Measurements from ENCODE around the gene TSKS. TPM values are rescaled to one million over a fixed set of nuclear protein-coding genes. Genes with fewer than 3 reads are reported as not detected.

TSKS gene
- total RNA-seq (2014; rRNA removed; shearing (Covaris generic)) (not detected in 2 replicates), total RNA-seq (2022) (not detected in 2 replicates), Bru-seq, nascent RNA (not detected), BruChase-seq, experiment 1, labeled RNA remaining after a 6-hour chase (percentile 6 among the genes with signal in this experiment), BruChase-seq, experiment 2, labeled RNA remaining after a 2-hour chase (percentile 5 among the genes with signal in this experiment)
- long read RNA-seq: 0 reads

GRCh38 chr19:49763230-49763629, at the start of gene TSKS:
Gene TSKS (minus strand): TSS chr19:49763306. CDS start chr19:49763247, 59 bp downstream.
- ChIA-PET CTCF (ENCODE audit: unreplicated experiment) (no interaction called here), POLR2A (interaction anchor here (0.5 kb wide), 1 partner anchor 56 kb away, joined by 6 read pairs; no protein-coding TSS in a partner anchor)
- H3K4me3 ChIP-seq (ENCODE audit: low read depth, low read length, poor library complexity, severe bottlenecking): no peak within 1 kb of the TSS
- H3K79me2 ChIP-seq (ENCODE audit: insufficient read depth, low read depth, low read length): peaks cover 11% of the 10 kb centered on the region; the same call in 1 of the 2 replicates
- H3K27ac ChIP-seq (ENCODE audit: low read depth, low read length, poor library complexity, severe bottlenecking): no peak within 1 kb of the TSS
- TF ChIP-seq CTCF (conservative IDR thresholded peaks at IDR 0.05; ENCODE audit: low read length) (no peak), EZH2phosphoT487 (IDR thresholded peaks at IDR 0.05; ENCODE audit: borderline replicate concordance, low read depth, low read length) (no peak)
- H4K20me1 ChIP-seq (ENCODE audit: insufficient read depth, low read length): 0 out of 2 replicates have a peak, but pooled peaks cover 3% of the 10 kb centered on the region
- H3K4me1 ChIP-seq (ENCODE audit: insufficient read depth, low read length, poor library complexity, severe bottlenecking): peaks cover 15% of the 10 kb centered on the region
- intact Hi-C loops (cut with micrococcal nuclease; ENCODE audit: unreplicated experiment): loop anchor here (10.0 kb wide), 1 partner anchor 268 kb away; the partner anchor contains the start of gene RPS11
- no peaks in the 10 kb centered on the region for H3K36me3 ChIP-seq (ENCODE audit: insufficient read depth, low read length)
- DNase-seq (ENCODE audit: low spot score): no peak
- H3K9me3 ChIP-seq (ENCODE audit: low read length): no peaks in the 10 kb centered on the region
- BruUV-seq (replicated peaks): no TSS peak
- H2AFZ ChIP-seq (ENCODE audit: low read length): 0 out of 2 replicates have a peak within 1 kb of the TSS, but pooled peaks have one; percentile 39
- H3K4me2 ChIP-seq (ENCODE audit: low read length): no peak within 1 kb of the TSS
- H3K9me2 ChIP-seq (ENCODE audit: insufficient read depth, low read length): no peaks in the 10 kb centered on the region

- intact Hi-C loops (cut with micrococcal nuclease; ENCODE audit: unreplicated experiment): loop anchor here (2.0 kb wide), 2 partner anchors 54 to 64 kb away; partner anchors contain the start of genes AKT1S1, PNKP and TBC1D17
- Histone ChIP-seq H3K36me3 (ENCODE audit: insufficient read depth, low read length) (peaks cover 5% of the 10 kb centered on the region; the same call in 1 of the 2 replicates), H3K9me2 (ENCODE audit: insufficient read depth, low read length) (no peaks in the 10 kb centered on the region), H3K4me2 (ENCODE audit: low read length) (peak overlapping the region; percentile 85), H3K79me2 (ENCODE audit: insufficient read depth, low read depth, low read length) (no peaks in the 10 kb centered on the region), H2AFZ (ENCODE audit: low read length) (peak overlapping the region; percentile 76), H4K20me1 (ENCODE audit: insufficient read depth, low read length) (no peaks in the 10 kb centered on the region), H3K9me3 (ENCODE audit: low read length) (no peaks in the 10 kb centered on the region), H3K27ac (ENCODE audit: low read depth, low read length, poor library complexity, severe bottlenecking) (peak overlapping the region; percentile 61), H3K4me3 (ENCODE audit: low read depth, low read length, poor library complexity, severe bottlenecking) (peak overlapping the region; percentile 69), H3K4me1 (ENCODE audit: insufficient read depth, low read length, poor library complexity, severe bottlenecking) (peaks cover 49% of the 10 kb centered on the region)
- TSS peak; percentile 91 for BruUV-seq (replicated peaks)
- CTCF ChIA-PET (ENCODE audit: unreplicated experiment): interaction anchor here (0.6 kb wide), 1 partner anchor 50 kb away, joined by 5 read pairs; no protein-coding TSS in a partner anchor
- POLR2A ChIA-PET: interaction anchor here (0.5 to 1.5 kb wide), 3 partner anchors 14 to 38 kb away, joined by 3 read pairs; no protein-coding TSS in a partner anchor
- TF ChIP-seq EZH2phosphoT487 (IDR thresholded peaks at IDR 0.05; ENCODE audit: borderline replicate concordance, low read depth, low read length) (no peak), CTCF (conservative IDR thresholded peaks at IDR 0.05; ENCODE audit: low read length) (no peak)
- DNase-seq (ENCODE audit: low spot score): peak; percentile 10
Measured at GRCh38 chr19:49812452-49812996, 49.4 kb upstream of the TSKS start.

Measured in OCI-LY7 (cell line).